Mesothelial cell of epicardium (in vitro differentiated cells): ENCODE measurements around the gene LARGE2. TPM values are rescaled to one million over a fixed set of nuclear protein-coding genes. Genes with fewer than 3 reads are reported as not detected.
"Not testable (repeated sequence)": the region's sequence is repeated elsewhere in the genome, so short reads cannot be mapped to it uniquely, and the experiment has no call there.

Experiments
- DNase-seq, 2 experiments: peaks; one replicate each; pipeline ENCODE4 v3.0.0; 2021; ENCODE audit warnings: low spot score in 2 of 2; ENCODE audit not compliant: unreplicated experiment in 2 of 2
- H3K27ac Mint-ChIP-seq: 2 replicates; pipeline ENCODE4 v1.8.0; 2021; ENCODE audit warnings: mixed read lengths
- H3K27me3 Mint-ChIP-seq: 2 replicates; pipeline ENCODE4 v1.8.0; 2021; ENCODE audit warnings: low read depth, mixed read lengths
- H3K36me3 Mint-ChIP-seq: 2 replicates; pipeline ENCODE4 v1.8.0; 2021; ENCODE audit warnings: mixed read lengths
- H3K4me1 Mint-ChIP-seq: 2 replicates; pipeline ENCODE4 v1.8.0; 2021; ENCODE audit warnings: mixed read lengths
- H3K4me3 Mint-ChIP-seq: 2 replicates; pipeline ENCODE4 v1.8.0; 2021; ENCODE audit warnings: mild to moderate bottlenecking, moderate library complexity, mixed read lengths
- H3K9me3 Mint-ChIP-seq: 2 replicates; pipeline ENCODE4 v1.8.0; 2021; ENCODE audit warnings: mixed read lengths
- CTCF ChIP-seq: fragments of 200-600 bp; sonication (generic); IDR thresholded peaks from one replicate; pipeline ENCODE4 v1.5.0; 2021; ENCODE audit warnings: antibody characterized with exemption; ENCODE audit not compliant: unreplicated experiment
- total RNA-seq: library from RNA; stranded (reverse); gene quantifications from 3 replicates; pipeline ENCODE4 v1.2.1, GENCODE V29; 2021

LARGE2 gene
- total RNA-seq, 1 donor from 2014 or later = 5.2 TPM

GRCh38 chr11:45902452-45903380, 19.7 kb upstream of the LARGE2 start:
- no peaks in the 10 kb centered on the region for H3K36me3 Mint-ChIP-seq
- H3K27ac Mint-ChIP-seq = no peak overlapping the region
- peaks cover 8% of the 10 kb centered on the region for H3K4me1 Mint-ChIP-seq
- H3K9me3 Mint-ChIP-seq = no peaks in the 10 kb centered on the region
- DNase-seq = no peak
- no peak overlapping the region for H3K4me3 Mint-ChIP-seq
- peaks cover 5% of the 10 kb centered on the region for H3K27me3 Mint-ChIP-seq
- TF ChIP-seq CTCF = no peak

GRCh38 chr11:45904309-45904915, 18.0 kb upstream of the LARGE2 start:
- Mint-ChIP-seq H3K9me3 (no peaks in the 10 kb centered on the region), H3K27ac (no peak overlapping the region), H3K4me1 (peaks cover 8% of the 10 kb centered on the region), H3K36me3 (no peaks in the 10 kb centered on the region), H3K27me3 (peaks cover 5% of the 10 kb centered on the region), H3K4me3 (no peak overlapping the region)
- TF ChIP-seq CTCF = no peak
- no peak for DNase-seq

GRCh38 chr11:45905095-45905494, 17.4 kb upstream of the LARGE2 start:
- no peak for TF ChIP-seq CTCF
- no peak overlapping the region for H3K4me3 Mint-ChIP-seq
- no peak for DNase-seq
- no peaks in the 10 kb centered on the region for H3K9me3 Mint-ChIP-seq
- peaks cover 8% of the 10 kb centered on the region for H3K4me1 Mint-ChIP-seq
- H3K27ac Mint-ChIP-seq = no peak overlapping the region
- no peaks in the 10 kb centered on the region for H3K36me3 Mint-ChIP-seq
- peaks cover 5% of the 10 kb centered on the region for H3K27me3 Mint-ChIP-seq

GRCh38 chr11:45905576-45905975, 16.9 kb upstream of the LARGE2 start:
- H3K4me3 Mint-ChIP-seq, DNase-seq, H3K27ac Mint-ChIP-seq: not testable (repeated sequence)

GRCh38 chr11:45906096-45906682, 16.3 kb upstream of the LARGE2 start:
- no peaks in the 10 kb centered on the region for H3K4me1 Mint-ChIP-seq
- H3K4me3 Mint-ChIP-seq = no peak overlapping the region
- H3K27me3 Mint-ChIP-seq = no peaks in the 10 kb centered on the region
- no peaks in the 10 kb centered on the region for H3K9me3 Mint-ChIP-seq
- TF ChIP-seq CTCF = no peak
- no peak for DNase-seq
- peaks cover 1% of the 10 kb centered on the region for H3K36me3 Mint-ChIP-seq
- no peak overlapping the region for H3K27ac Mint-ChIP-seq

More at GRCh38 chr11:45905576-45905975, 16.9 kb upstream of the LARGE2 start:
- H3K4me1 Mint-ChIP-seq, H3K27me3 Mint-ChIP-seq, H3K9me3 Mint-ChIP-seq, H3K36me3 Mint-ChIP-seq: not testable (repeated sequence)

GRCh38 chr11:45906965-45907611, 15.4 kb upstream of the LARGE2 start, which contains the start of gene FREY1:
TSS of gene FREY1 (minus strand) at chr11:45907271. CDS start at chr11:45907245, 26 bp downstream.
- Mint-ChIP-seq H3K9me3 (no peaks in the 10 kb centered on the region), H3K4me3 (no peak within 1 kb of the TSS), H3K27me3 (no peaks in the 10 kb centered on the region), H3K27ac (no peak within 1 kb of the TSS), H3K4me1 (no peaks in the 10 kb centered on the region), H3K36me3 (peaks cover 5% of the 10 kb centered on the region)
- no peak for TF ChIP-seq CTCF
- DNase-seq = no peak
